Chondrocyte (in vitro differentiated cells): ENCODE data around the gene STOML1. TPM values are rescaled to one million over a fixed set of nuclear protein-coding genes. Genes with fewer than 3 reads are reported as not detected.

Experiments used
- DNase-seq: peaks from one replicate; pipeline ENCODE4 v3.0.0; 2021; ENCODE audit warnings: mixed read lengths, low spot score
- H3K27ac Mint-ChIP-seq: one replicate; pipeline ENCODE4 v1.8.0; 2021; ENCODE audit warnings: mild to moderate bottlenecking, moderate library complexity, mixed read lengths; ENCODE audit not compliant: unreplicated experiment
- H3K27me3 Mint-ChIP-seq: 2 replicates; pipeline ENCODE4 v1.8.0; 2021; ENCODE audit warnings: low read depth, mixed read lengths
- H3K36me3 Mint-ChIP-seq: 2 replicates; pipeline ENCODE4 v1.8.0; 2021; ENCODE audit warnings: low read depth, mixed read lengths
- H3K4me1 Mint-ChIP-seq: 2 replicates; pipeline ENCODE4 v1.8.0; 2021; ENCODE audit warnings: low read depth, mild to moderate bottlenecking, mixed read lengths
- H3K4me3 Mint-ChIP-seq: one replicate; pipeline ENCODE4 v1.8.0; 2021; ENCODE audit warnings: mild to moderate bottlenecking, moderate library complexity, mixed read lengths; ENCODE audit not compliant: unreplicated experiment
- H3K9me3 Mint-ChIP-seq: 2 replicates; pipeline ENCODE4 v1.8.0; 2021; ENCODE audit warnings: low read depth, mixed read lengths
- total RNA-seq: library from RNA; stranded (reverse); gene quantifications from 3 replicates; pipeline ENCODE4 v1.2.1, GENCODE V29; 2021
- TF ChIP-seq, protein P1 (sequence below): fragments of 200-600 bp; sonication (generic); IDR thresholded peaks from 2 replicates; pipeline ENCODE4 v1.5.0; 2021; ENCODE audit warnings: antibody characterized with exemption, mild to moderate bottlenecking, moderate library complexity

Gene STOML1
- total RNA-seq, 1 donor from 2014 or later = 18.9 TPM

- no peak overlapping the region for H3K4me3 Mint-ChIP-seq
- H3K4me1 Mint-ChIP-seq = peaks cover 10% of the 10 kb centered on the region
- no peak for DNase-seq
- H3K9me3 Mint-ChIP-seq = no peaks in the 10 kb centered on the region
- H3K27ac Mint-ChIP-seq = no peak overlapping the region
- peaks cover 26% of the 10 kb centered on the region for H3K36me3 Mint-ChIP-seq
- no peaks in the 10 kb centered on the region for H3K27me3 Mint-ChIP-seq
- TF ChIP-seq, protein P1, sequence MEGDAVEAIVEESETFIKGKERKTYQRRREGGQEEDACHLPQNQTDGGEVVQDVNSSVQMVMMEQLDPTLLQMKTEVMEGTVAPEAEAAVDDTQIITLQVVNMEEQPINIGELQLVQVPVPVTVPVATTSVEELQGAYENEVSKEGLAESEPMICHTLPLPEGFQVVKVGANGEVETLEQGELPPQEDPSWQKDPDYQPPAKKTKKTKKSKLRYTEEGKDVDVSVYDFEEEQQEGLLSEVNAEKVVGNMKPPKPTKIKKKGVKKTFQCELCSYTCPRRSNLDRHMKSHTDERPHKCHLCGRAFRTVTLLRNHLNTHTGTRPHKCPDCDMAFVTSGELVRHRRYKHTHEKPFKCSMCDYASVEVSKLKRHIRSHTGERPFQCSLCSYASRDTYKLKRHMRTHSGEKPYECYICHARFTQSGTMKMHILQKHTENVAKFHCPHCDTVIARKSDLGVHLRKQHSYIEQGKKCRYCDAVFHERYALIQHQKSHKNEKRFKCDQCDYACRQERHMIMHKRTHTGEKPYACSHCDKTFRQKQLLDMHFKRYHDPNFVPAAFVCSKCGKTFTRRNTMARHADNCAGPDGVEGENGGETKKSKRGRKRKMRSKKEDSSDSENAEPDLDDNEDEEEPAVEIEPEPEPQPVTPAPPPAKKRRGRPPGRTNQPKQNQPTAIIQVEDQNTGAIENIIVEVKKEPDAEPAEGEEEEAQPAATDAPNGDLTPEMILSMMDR = no peak
These were observed 33.3 kb upstream of the STOML1 start for GRCh38 chr15:74025436-74025835.

DNA sequence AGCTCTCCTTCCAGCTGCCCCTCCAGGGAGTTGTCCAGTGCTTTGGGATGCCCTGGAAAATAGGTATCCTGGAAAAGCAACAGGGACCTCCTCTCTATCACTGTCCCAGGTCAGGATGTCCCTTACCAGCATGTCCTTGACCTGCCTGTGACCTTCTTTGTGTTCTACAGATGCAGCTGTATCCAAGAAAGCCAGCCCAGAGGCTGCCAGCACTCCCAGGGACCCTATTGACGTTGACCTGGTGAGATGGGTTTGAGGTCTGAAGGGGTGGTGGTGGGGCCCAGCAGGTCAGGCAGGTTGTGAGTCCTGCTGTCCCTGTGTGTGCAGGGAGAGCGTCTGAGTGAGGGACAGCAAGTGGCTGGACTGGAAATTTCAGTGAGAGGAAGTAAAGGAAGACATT, 32.6 kb upstream of the STOML1 start:
- peaks cover 10% of the 10 kb centered on the region for H3K4me1 Mint-ChIP-seq
- DNase-seq = no peak
- peaks cover 26% of the 10 kb centered on the region for H3K36me3 Mint-ChIP-seq
- H3K9me3 Mint-ChIP-seq = no peaks in the 10 kb centered on the region
- TF ChIP-seq, protein P1 = no peak
- H3K27ac Mint-ChIP-seq = no peak overlapping the region
- H3K4me3 Mint-ChIP-seq = no peak overlapping the region
- no peaks in the 10 kb centered on the region for H3K27me3 Mint-ChIP-seq

DNA sequence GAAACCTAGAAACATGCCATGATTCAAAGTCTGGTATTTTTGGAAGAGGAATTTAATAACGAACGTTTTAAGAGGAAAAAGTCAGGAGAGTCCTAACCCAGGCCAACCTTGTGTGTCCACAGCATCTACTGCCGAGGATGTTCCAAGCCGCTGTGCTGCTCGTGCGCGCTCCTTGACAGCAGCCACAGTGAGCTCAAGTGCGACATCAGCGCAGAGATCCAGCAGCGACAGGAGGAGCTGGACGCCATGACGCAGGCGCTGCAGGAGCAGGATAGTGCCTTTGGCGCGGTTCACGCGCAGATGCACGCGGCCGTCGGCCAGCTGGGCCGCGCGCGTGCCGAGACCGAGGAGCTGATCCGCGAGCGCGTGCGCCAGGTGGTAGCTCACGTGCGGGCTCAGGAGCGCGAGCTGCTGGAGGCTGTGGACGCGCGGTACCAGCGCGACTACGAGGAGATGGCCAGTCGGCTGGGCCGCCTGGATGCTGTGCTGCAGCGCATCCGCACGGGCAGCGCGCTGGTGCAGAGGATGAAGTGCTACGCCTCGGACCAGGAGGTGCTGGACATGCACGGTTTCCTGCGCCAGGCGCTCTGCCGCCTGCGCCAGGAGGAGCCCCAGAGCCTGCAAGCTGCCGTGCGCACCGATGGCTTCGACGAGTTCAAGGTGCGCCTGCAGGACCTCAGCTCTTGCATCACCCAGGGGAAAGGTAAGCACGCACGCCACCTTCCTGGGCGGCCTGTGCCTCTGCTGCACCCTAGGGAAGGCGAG, 30.8 kb upstream of the STOML1 start:
- H3K4me3 Mint-ChIP-seq = no peak overlapping the region
- no peak overlapping the region for H3K27ac Mint-ChIP-seq
- no peaks in the 10 kb centered on the region for H3K9me3 Mint-ChIP-seq
- peaks cover 10% of the 10 kb centered on the region for H3K4me1 Mint-ChIP-seq
- DNase-seq = no peak
- no peaks in the 10 kb centered on the region for H3K27me3 Mint-ChIP-seq
- peaks cover 25% of the 10 kb centered on the region for H3K36me3 Mint-ChIP-seq
- TF ChIP-seq, protein P1 = no peak

GRCh38 chr15:74019734-74020133, 27.6 kb upstream of the STOML1 start:
- no peak overlapping the region for H3K27ac Mint-ChIP-seq
- no peaks in the 10 kb centered on the region for H3K9me3 Mint-ChIP-seq
- TF ChIP-seq, protein P1 = no peak
- DNase-seq = no peak
- H3K4me3 Mint-ChIP-seq = no peak overlapping the region
- peaks cover 23% of the 10 kb centered on the region for H3K36me3 Mint-ChIP-seq
- peaks cover under 1% of the 10 kb centered on the region for H3K4me1 Mint-ChIP-seq
- H3K27me3 Mint-ChIP-seq = no peaks in the 10 kb centered on the region

DNA sequence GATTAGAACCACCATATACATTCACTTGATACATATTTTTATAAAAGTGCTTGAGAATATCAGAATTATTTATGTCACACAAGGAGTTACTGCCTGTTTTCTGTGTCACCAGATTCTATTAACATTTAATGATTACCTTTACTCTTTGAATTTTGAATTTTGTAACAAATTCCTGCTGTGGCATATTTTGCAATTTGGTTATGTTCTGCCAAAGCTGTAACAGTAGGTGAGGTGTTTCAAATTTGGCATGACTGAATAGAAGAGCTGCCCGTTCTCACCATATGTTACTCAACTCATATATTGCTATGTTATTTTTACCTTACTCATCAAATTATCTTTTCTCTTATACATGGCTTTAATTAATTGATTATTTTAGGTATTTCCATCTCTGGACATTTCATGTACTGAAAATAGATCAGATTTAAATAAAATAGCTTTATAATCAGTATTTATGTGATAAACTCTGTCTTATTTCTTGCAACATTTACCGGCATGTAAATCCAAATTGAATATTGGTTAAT, 21.3 kb upstream of the STOML1 start:
- H3K27ac Mint-ChIP-seq = no peak overlapping the region
- peaks cover 9% of the 10 kb centered on the region for H3K36me3 Mint-ChIP-seq
- H3K4me3 Mint-ChIP-seq = no peak overlapping the region
- TF ChIP-seq, protein P1 = no peak
- no peak for DNase-seq
- H3K27me3 Mint-ChIP-seq = no peaks in the 10 kb centered on the region
- H3K9me3 Mint-ChIP-seq = peaks cover 2% of the 10 kb centered on the region
- peaks cover 14% of the 10 kb centered on the region for H3K4me1 Mint-ChIP-seq
